ENCODE measurements around the gene ELMO1. TPM values are rescaled to one million over a fixed set of nuclear protein-coding genes. Genes with fewer than 3 reads are reported as not detected.

Gene ELMO1
- total RNA-seq, 1 experiment from 2014 or later, result 7.8 TPM

DNA sequence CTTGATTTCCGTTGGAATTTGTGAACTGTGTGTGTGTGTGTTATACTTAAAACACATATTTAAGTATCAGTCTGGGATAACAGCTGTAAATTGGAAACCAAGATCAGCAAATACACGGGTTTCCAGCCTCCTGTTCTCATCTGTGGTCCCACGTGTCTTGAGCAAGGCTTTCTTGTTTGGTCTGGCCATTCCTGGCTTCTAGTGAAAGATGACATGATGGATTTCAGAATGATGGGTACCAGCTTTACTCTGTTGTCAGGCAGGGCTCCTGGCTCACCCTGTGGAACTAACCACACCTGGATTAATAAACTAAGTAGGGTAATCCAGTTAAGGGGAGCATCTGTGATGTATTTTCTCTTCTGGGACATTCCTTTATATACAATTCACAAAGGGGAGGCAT lies 378.2 kb downstream of the ELMO1 start:
- TF ChIP-seq, protein P1, sequence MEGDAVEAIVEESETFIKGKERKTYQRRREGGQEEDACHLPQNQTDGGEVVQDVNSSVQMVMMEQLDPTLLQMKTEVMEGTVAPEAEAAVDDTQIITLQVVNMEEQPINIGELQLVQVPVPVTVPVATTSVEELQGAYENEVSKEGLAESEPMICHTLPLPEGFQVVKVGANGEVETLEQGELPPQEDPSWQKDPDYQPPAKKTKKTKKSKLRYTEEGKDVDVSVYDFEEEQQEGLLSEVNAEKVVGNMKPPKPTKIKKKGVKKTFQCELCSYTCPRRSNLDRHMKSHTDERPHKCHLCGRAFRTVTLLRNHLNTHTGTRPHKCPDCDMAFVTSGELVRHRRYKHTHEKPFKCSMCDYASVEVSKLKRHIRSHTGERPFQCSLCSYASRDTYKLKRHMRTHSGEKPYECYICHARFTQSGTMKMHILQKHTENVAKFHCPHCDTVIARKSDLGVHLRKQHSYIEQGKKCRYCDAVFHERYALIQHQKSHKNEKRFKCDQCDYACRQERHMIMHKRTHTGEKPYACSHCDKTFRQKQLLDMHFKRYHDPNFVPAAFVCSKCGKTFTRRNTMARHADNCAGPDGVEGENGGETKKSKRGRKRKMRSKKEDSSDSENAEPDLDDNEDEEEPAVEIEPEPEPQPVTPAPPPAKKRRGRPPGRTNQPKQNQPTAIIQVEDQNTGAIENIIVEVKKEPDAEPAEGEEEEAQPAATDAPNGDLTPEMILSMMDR (conservative IDR thresholded peaks at IDR 0.05), result no peak
- no peak overlapping the region for H4K5ac ChIP-seq (ENCODE audit: insufficient read length, low read depth, low read length)
- no peak overlapping the region for H2BK20ac ChIP-seq (ENCODE audit: low read depth, low read length, poor library complexity, severe bottlenecking)
- Mint-ChIP-seq H3K27ac (no peak overlapping the region), H3K9me3 (no peaks in the 10 kb centered on the region), H3K4me1 (peaks cover 10 to 11% of the 10 kb centered on the region in 2 experiments), H3K27me3 (ENCODE audit: low read depth) (no peaks in the 10 kb centered on the region), H3K36me3 (ENCODE audit: insufficient read depth in 1 of 3, low read depth in 3 of 3) (no peaks in the 10 kb centered on the region), H3K4me3 (no peak overlapping the region)
- H3T11ph ChIP-seq (ENCODE audit: low read length), result no peak overlapping the region
- H3K79me1 ChIP-seq (ENCODE audit: insufficient read depth, low read depth, low read length, poor library complexity, severe bottlenecking), result no peaks in the 10 kb centered on the region
- no peak overlapping the region for H3K23ac ChIP-seq (ENCODE audit: insufficient read length, low read depth, low read length)
- no peak overlapping the region for H3K56ac ChIP-seq (ENCODE audit: insufficient read length, low read depth, low read length)
- no peaks in the 10 kb centered on the region for H3K79me2 ChIP-seq (ENCODE audit: insufficient read depth, low read length)
- H2BK120ac ChIP-seq (ENCODE audit: low read depth, low read length, poor library complexity, severe bottlenecking), result no peak overlapping the region
- no peaks in the 10 kb centered on the region for H3K27me3 ChIP-seq (ENCODE audit: insufficient read depth, low read length)
- no peak overlapping the region for H3K14ac ChIP-seq (ENCODE audit: insufficient read depth, low read length)
- no peaks in the 10 kb centered on the region for H3K9me3 ChIP-seq (ENCODE audit: control insufficient read depth, low read depth, low read length)
- no peaks in the 10 kb centered on the region for H3K4me1 ChIP-seq (ENCODE audit: insufficient read depth, low read length)
- H2BK5ac ChIP-seq (ENCODE audit: insufficient read length, low read length), result no peak overlapping the region
- no peak overlapping the region for H3K18ac ChIP-seq (ENCODE audit: insufficient read length, low read depth, low read length)
- no peak overlapping the region for H2BK15ac ChIP-seq (ENCODE audit: low read depth, low read length)
- H4K91ac ChIP-seq (ENCODE audit: insufficient read length, low read depth, low read length), result no peak overlapping the region
- DNase-seq, result no peak
- no peak overlapping the region for H3K4ac ChIP-seq (ENCODE audit: low read depth, low read length)
- no peak overlapping the region for H2AK5ac ChIP-seq (ENCODE audit: insufficient read length, low read length)
- H2BK12ac ChIP-seq (ENCODE audit: insufficient read length, low read depth, low read length), result no peak overlapping the region
- no peak overlapping the region for H3K9ac ChIP-seq (ENCODE audit: extremely low read depth, insufficient read length, low read length)
- H3K23me2 ChIP-seq (ENCODE audit: insufficient read length, low read depth, low read length, poor library complexity, severe bottlenecking), result no peaks in the 10 kb centered on the region
- H3K27ac ChIP-seq (ENCODE audit: insufficient read length, low read depth, low read length), result no peak overlapping the region
- H4K8ac ChIP-seq (replicated peaks; ENCODE audit: insufficient read length, low read depth, low read length), result no peak overlapping the region
- no peak overlapping the region for H2AFZ ChIP-seq (ENCODE audit: low read length)
- H3K4me2 ChIP-seq (ENCODE audit: insufficient read depth, insufficient read length, low read length), result no peak overlapping the region
- no peaks in the 10 kb centered on the region for H4K20me1 ChIP-seq (ENCODE audit: control insufficient read depth, insufficient read depth, insufficient read length)
- WGBS (ENCODE audit: extremely low coverage, insufficient read length, low lambda C conversion rate), result no CpG with 5 or more reads among the region's 3 CpGs
